Panc1 (cell line): Measurements from ENCODE around the gene HEPH. TPM values are rescaled to one million over a fixed set of nuclear protein-coding genes. Genes with fewer than 3 reads are reported as not detected.

Source experiments
- ATAC-seq: fragments of 200-7000 bp; cut with Tn5 transposase; 2 replicates; pipeline ENCODE4 v1.9.1; 2020; ENCODE audit warnings: mild to moderate bottlenecking, moderate library complexity
- BruUV-seq: library from RNA; stranded (reverse); fragments of 400-500 nt; replicated peaks from 2 replicates; lab custom pipeline; 2021; lab: Mats Ljungman, UMichigan
- CTCF ChIA-PET: fragments of 300-600 bp; sonication (Branson Sonifier 250); formaldehyde crosslinking; loops from one replicate; lab custom pipeline; 2022; ENCODE audit warnings: antibody characterized with exemption; lab: Charles Lee
- POLR2A ChIA-PET: fragments of 300-600 bp; sonication (Branson Sonifier 250); formaldehyde crosslinking; loops from one replicate; lab custom pipeline; 2022; ENCODE audit warnings: antibody characterized with exemption; lab: Charles Lee
- DNase-seq: peaks from one replicate; pipeline ENCODE4 v3.0.0-alpha.2; 2010; ENCODE audit warnings: low read depth, low spot score
- H3K27ac ChIP-seq: 2 replicates; pipeline ENCODE4 v1.5.1; 2011; ENCODE audit warnings: mild to moderate bottlenecking, low read length, inconsistent platforms
- H3K27me3 ChIP-seq: fragments of 200-500 bp; sonication (Bioruptor generic); 2 replicates; pipeline ENCODE4 v1.6.0; 2014; ENCODE audit warnings: low read length, inconsistent platforms; ENCODE audit not compliant: control insufficient read depth, insufficient read depth
- H3K36me3 ChIP-seq: fragments of 200-500 bp; sonication (Bioruptor generic); 2 replicates; pipeline ENCODE4 v1.5.1; 2014; ENCODE audit warnings: inconsistent platforms, mild to moderate bottlenecking, low read length, moderate library complexity; ENCODE audit not compliant: control insufficient read depth, insufficient read depth
- H3K4me1 ChIP-seq: 2 replicates; pipeline ENCODE4 v1.5.1; 2011; ENCODE audit warnings: inconsistent platforms, mild to moderate bottlenecking, low read length, moderate library complexity; ENCODE audit not compliant: control insufficient read depth, insufficient read depth
- H3K4me3 ChIP-seq, 2 experiments: 2 replicates each; pipeline ENCODE4 v1.5.1; 2011 to 2012; ENCODE audit warnings: low read depth in 2 of 2, low read length in 2 of 2, mild to moderate bottlenecking in 2 of 2, inconsistent platforms in 1 of 2, moderate library complexity in 1 of 2
- H3K9me3 ChIP-seq: fragments of 200-500 bp; sonication (Bioruptor generic); 2 replicates; pipeline ENCODE4 v1.5.1; 2014; ENCODE audit warnings: low read depth, mild to moderate bottlenecking, inconsistent platforms, low read length, moderate library complexity; ENCODE audit not compliant: control insufficient read depth, insufficient read depth
- CTCF ChIP-seq: fragments of 450-650 bp; IDR thresholded peaks from 2 replicates; pipeline ENCODE4 v1.5.1; 2017; ENCODE audit warnings: mild to moderate bottlenecking
- POLR2AphosphoS5 ChIP-seq: IDR thresholded peaks from 2 replicates; pipeline ENCODE4 v1.6.1; 2012; ENCODE audit warnings: mild to moderate bottlenecking, low read depth, low read length, moderate library complexity
- REST ChIP-seq, 2 experiments: IDR thresholded peaks; 2 replicates each; pipeline ENCODE4 v1.6.1; 2011 to 2012; ENCODE audit warnings: low read depth in 2 of 2, control low read depth in 1 of 2, low read length in 1 of 2, mild to moderate bottlenecking in 1 of 2, moderate library complexity in 1 of 2; ENCODE audit not compliant: insufficient read depth in 1 of 2
- SIN3A ChIP-seq: IDR thresholded peaks from 2 replicates; pipeline ENCODE4 v1.6.1; 2012; ENCODE audit warnings: low read depth, mild to moderate bottlenecking, low read length, moderate library complexity, borderline replicate concordance; ENCODE audit not compliant: insufficient read depth
- TCF7L2 ChIP-seq: IDR thresholded peaks from 2 replicates; pipeline ENCODE4 v1.6.1; 2011; ENCODE audit warnings: mild to moderate bottlenecking, low read depth, low read length, inconsistent platforms
- in situ Hi-C: cut with HindIII; loops from 2 replicates; pipeline ENCODE4 v1.10.0; 2016; ENCODE audit warnings: low sequenced_read_pairs, low pct_unique_long_range_greater_than_20kb
- intact Hi-C: fragments of 100-400 bp; cut with micrococcal nuclease; formaldehyde crosslinking; loops from one replicate; pipeline ENCODE4 v1.10.0; 2022; ENCODE audit not compliant: unreplicated experiment
- total RNA-seq: library from RNA; stranded (reverse); gene quantifications from one replicate; pipeline ENCODE4 v1.2.1, GENCODE V29; 2021; ENCODE audit not compliant: unreplicated experiment

Gene HEPH
- total RNA-seq, 1 experiment from 2014 or later, result 0.08 TPM

- H3K27ac ChIP-seq, result no peak overlapping the region
- ChIA-PET CTCF (no interaction called here), POLR2A (no interaction called here)
- H3K4me1 ChIP-seq, result no peaks in the 10 kb centered on the region
- no peaks in the 10 kb centered on the region for H3K27me3 ChIP-seq
- TF ChIP-seq CTCF, result no peak
- TF ChIP-seq POLR2AphosphoS5, result no peak
- TF ChIP-seq REST (IDR thresholded peaks at IDR 0.05; ENCODE audit: insufficient read depth in 1 of 2, low read depth in 2 of 2, low read length in 1 of 2), result no peak
- no peak for TF ChIP-seq TCF7L2
- intact Hi-C loops (no loop called here), in situ Hi-C loops (no loop called here)
- BruUV-seq, result no TSS peak
- DNase-seq (no peak), ATAC-seq (no peak)
- no peaks in the 10 kb centered on the region for H3K36me3 ChIP-seq
- no peak overlapping the region for H3K4me3 ChIP-seq
- no peaks in the 10 kb centered on the region for H3K9me3 ChIP-seq
Measured at GRCh38 chrX:66142351-66142750, 21.7 kb upstream of the HEPH start.

- ATAC-seq (no peak), DNase-seq (no peak)
- H3K9me3 ChIP-seq, result no peaks in the 10 kb centered on the region
- no TSS peak for BruUV-seq
- TF ChIP-seq POLR2AphosphoS5 (no peak), SIN3A (no peak)
- ChIA-PET POLR2A (no interaction called here), CTCF (no interaction called here)
- in situ Hi-C loops, result no loop called here
- no peak overlapping the region for H3K4me3 ChIP-seq
- no peak overlapping the region for H3K27ac ChIP-seq
- no peaks in the 10 kb centered on the region for H3K4me1 ChIP-seq
- intact Hi-C loops, result no loop called here
- H3K27me3 ChIP-seq, result no peaks in the 10 kb centered on the region
- no peaks in the 10 kb centered on the region for H3K36me3 ChIP-seq
Measured at GRCh38 chrX:66144258-66144657, 19.8 kb upstream of the HEPH start.

GRCh38 chrX:66149519-66149918 is 14.5 kb upstream of the HEPH start:
- ChIA-PET POLR2A (no interaction called here), CTCF (no interaction called here)
- in situ Hi-C loops, result no loop called here
- TF ChIP-seq CTCF (no peak), REST (IDR thresholded peaks at IDR 0.05; ENCODE audit: insufficient read depth in 1 of 2, low read depth in 2 of 2, low read length in 1 of 2) (no peak), TCF7L2 (no peak), POLR2AphosphoS5 (no peak), SIN3A (no peak)
- H3K4me3 ChIP-seq, result no peak overlapping the region
- no peaks in the 10 kb centered on the region for H3K4me1 ChIP-seq
- H3K36me3 ChIP-seq, result no peaks in the 10 kb centered on the region
- no peak overlapping the region for H3K27ac ChIP-seq
- BruUV-seq, result no TSS peak
- intact Hi-C loops, result no loop called here
- H3K27me3 ChIP-seq, result no peaks in the 10 kb centered on the region
- DNase-seq (no peak), ATAC-seq (no peak)
- no peaks in the 10 kb centered on the region for H3K9me3 ChIP-seq
